Measurements from ENCODE around the gene ALKBH5.

Gene ALKBH5

GRCh38 chr17:18247613-18248001, 64.0 kb downstream of the ALKBH5 start:
- DNase-seq, result no peak

- DNase-seq, result peak; percentile 60 to 79
Observed at GRCh38 chr17:18248300-18248731, 64.7 kb downstream of the ALKBH5 start.

- DNase-seq, result no peak
Observed at GRCh38 chr17:18248811-18249210, 65.2 kb downstream of the ALKBH5 start.

- no peak for DNase-seq
Observed at GRCh38 chr17:18250259-18250658, 66.6 kb downstream of the ALKBH5 start.

GRCh38 chr17:18250708-18251107, 67.1 kb downstream of the ALKBH5 start:
- no peak for DNase-seq

- DNase-seq, result no peak
Observed at GRCh38 chr17:18251204-18251603, 67.6 kb downstream of the ALKBH5 start.

- DNase-seq, result no peak
Observed at GRCh38 chr17:18252160-18252559, 68.5 kb downstream of the ALKBH5 start.

- no peak for DNase-seq
Observed at GRCh38 chr17:18253187-18253884, 69.7 kb downstream of the ALKBH5 start.

- no peak for DNase-seq
Observed at GRCh38 chr17:18253947-18254821, 70.6 kb downstream of the ALKBH5 start.

GRCh38 chr17:18254888-18255649, 71.4 kb downstream of the ALKBH5 start:
- DNase-seq, result no peak

- DNase-seq, result no peak
Observed at GRCh38 chr17:18256351-18256750, 72.7 kb downstream of the ALKBH5 start.

- DNase-seq, result no peak
Observed at GRCh38 chr17:18256776-18257175, 73.1 kb downstream of the ALKBH5 start.

GRCh38 chr17:18257268-18257981, 73.8 kb downstream of the ALKBH5 start:
- no peak for DNase-seq

GRCh38 chr17:18257982-18258355, 74.3 kb downstream of the ALKBH5 start:
- peak in 1 of 2 experiments; percentile 46 for DNase-seq

- DNase-seq, result no peak
Observed at GRCh38 chr17:18258356-18259038, 74.9 kb downstream of the ALKBH5 start, which contains the start of gene FLII. FLII (minus strand) TSS chr17:18258738; CDS start chr17:18258690, 48 bp downstream.
